Measurements from ENCODE around the gene ADCY5.

The ADCY5 gene

GRCh38 chr3:123287051-123287961 lies 161.6 kb downstream of the ADCY5 start:
- Histone ChIP-seq H3K4me3 (ENCODE audit: low read depth in 1 of 2, low read length in 2 of 2) (no peak overlapping the region), H3K27me3 (ENCODE audit: insufficient read depth, low read length, poor library complexity) (no peaks in the 10 kb centered on the region), H3K79me2 (ENCODE audit: insufficient read depth, low read length) (no peaks in the 10 kb centered on the region), H3K27ac (ENCODE audit: low read length) (no peak overlapping the region), H3K9me3 (ENCODE audit: insufficient read depth, low read length, severe bottlenecking) (no peaks in the 10 kb centered on the region), H3K36me3 (ENCODE audit: insufficient read depth, low read length) (no peaks in the 10 kb centered on the region), H3K4me2 (ENCODE audit: insufficient read depth, low read length) (no peak overlapping the region), H3K4me1 (ENCODE audit: insufficient read depth, low read length) (no peaks in the 10 kb centered on the region), H3K9ac (ENCODE audit: low read depth, low read length) (no peak overlapping the region), H2AFZ (ENCODE audit: low read depth, low read length) (no peak overlapping the region), H4K20me1 (ENCODE audit: insufficient read depth, low read length) (peaks cover 20% of the 10 kb centered on the region)
- ATAC-seq (ENCODE audit: insufficient read depth, low read depth) = no peak
- DNase-seq = no peak
- TF ChIP-seq EZH2 (IDR thresholded peaks at IDR 0.05; ENCODE audit: borderline replicate concordance, low read depth, low read length, severe bottlenecking) (no peak), CTCF (IDR thresholded peaks at IDR 0.05; ENCODE audit: borderline replicate concordance, extremely low read depth, low read length, poor library complexity, severe bottlenecking) (no peak)

- H3K36me3 ChIP-seq (ENCODE audit: insufficient read depth, low read length) = no peaks in the 10 kb centered on the region
- no peaks in the 10 kb centered on the region for H3K79me2 ChIP-seq (ENCODE audit: insufficient read depth, low read length)
- H3K9me3 ChIP-seq (ENCODE audit: insufficient read depth, low read length, severe bottlenecking) = no peaks in the 10 kb centered on the region
- peaks cover 20% of the 10 kb centered on the region for H4K20me1 ChIP-seq (ENCODE audit: insufficient read depth, low read length)
- peak; percentile 97 for ATAC-seq (ENCODE audit: insufficient read depth, low read depth)
- no peak overlapping the region for H3K4me2 ChIP-seq (ENCODE audit: insufficient read depth, low read length)
- no peaks in the 10 kb centered on the region for H3K4me1 ChIP-seq (ENCODE audit: insufficient read depth, low read length)
- H3K9ac ChIP-seq (ENCODE audit: low read depth, low read length) = no peak overlapping the region
- no peaks in the 10 kb centered on the region for H3K27me3 ChIP-seq (ENCODE audit: insufficient read depth, low read length, poor library complexity)
- no peak overlapping the region for H2AFZ ChIP-seq (ENCODE audit: low read depth, low read length)
- no peak overlapping the region for H3K4me3 ChIP-seq (ENCODE audit: low read depth in 1 of 2, low read length in 2 of 2)
- H3K27ac ChIP-seq (ENCODE audit: low read length) = no peak overlapping the region
- TF ChIP-seq CTCF (IDR thresholded peaks at IDR 0.05; ENCODE audit: borderline replicate concordance, extremely low read depth, low read length, poor library complexity, severe bottlenecking) (peak; percentile 92), EZH2 (IDR thresholded peaks at IDR 0.05; ENCODE audit: borderline replicate concordance, low read depth, low read length, severe bottlenecking) (no peak)
- peak; percentile 75 for DNase-seq
Measured at GRCh38 chr3:123286308-123287023, 162.4 kb downstream of the ADCY5 start.

GRCh38 chr3:123285931-123286307 lies 163.0 kb downstream of the ADCY5 start:
- no peaks in the 10 kb centered on the region for H3K27me3 ChIP-seq (ENCODE audit: insufficient read depth, low read length, poor library complexity)
- H3K79me2 ChIP-seq (ENCODE audit: insufficient read depth, low read length) = no peaks in the 10 kb centered on the region

More at GRCh38 chr3:123285931-123286307, 163.0 kb downstream of the ADCY5 start:
- H3K4me3 ChIP-seq (ENCODE audit: low read depth in 1 of 2, low read length in 2 of 2) = no peak overlapping the region
- H3K9ac ChIP-seq (ENCODE audit: low read depth, low read length) = no peak overlapping the region
- no peaks in the 10 kb centered on the region for H3K9me3 ChIP-seq (ENCODE audit: insufficient read depth, low read length, severe bottlenecking)
- no peak for TF ChIP-seq CTCF (IDR thresholded peaks at IDR 0.05; ENCODE audit: borderline replicate concordance, extremely low read depth, low read length, poor library complexity, severe bottlenecking)
- TF ChIP-seq EZH2 (IDR thresholded peaks at IDR 0.05; ENCODE audit: borderline replicate concordance, low read depth, low read length, severe bottlenecking) = no peak
- H3K27ac ChIP-seq (ENCODE audit: low read length) = no peak overlapping the region
- H3K4me2 ChIP-seq (ENCODE audit: insufficient read depth, low read length) = no peak overlapping the region
- DNase-seq (no peak), ATAC-seq (ENCODE audit: insufficient read depth, low read depth) (no peak; the same call in 2 of the 3 replicates)
- H3K4me1 ChIP-seq (ENCODE audit: insufficient read depth, low read length) = no peaks in the 10 kb centered on the region
- no peaks in the 10 kb centered on the region for H3K36me3 ChIP-seq (ENCODE audit: insufficient read depth, low read length)
- peaks cover 20% of the 10 kb centered on the region for H4K20me1 ChIP-seq (ENCODE audit: insufficient read depth, low read length)
- no peak overlapping the region for H2AFZ ChIP-seq (ENCODE audit: low read depth, low read length)
